ENCODE results near the gene COX14.
"Not testable (repeated sequence)": the region's sequence is repeated elsewhere in the genome, so short reads cannot be mapped to it uniquely, and the experiment has no call there.

COX14 gene

GRCh38 chr12:50107416-50108268, 4.4 kb upstream of the COX14 start:
- FAIRE-seq (no peak), DNase-seq (ENCODE audit: insufficient read length, low spot score) (no peak)

- FAIRE-seq (no peak), DNase-seq (ENCODE audit: insufficient read length, low spot score) (no peak)
These were observed 2.7 kb upstream of the COX14 start for GRCh38 chr12:50109319-50109718.

- peak; percentile 66 for DNase-seq (ENCODE audit: insufficient read length, low spot score)
- FAIRE-seq, result peak; percentile 84
These were observed 1.8 kb upstream of the COX14 start for GRCh38 chr12:50110127-50110761.

- FAIRE-seq (no peak), DNase-seq (ENCODE audit: insufficient read length, low spot score) (peak; percentile 23)
These were observed 1.2 kb upstream of the COX14 start for GRCh38 chr12:50110762-50111351.

- FAIRE-seq, result no peak
- no peak for DNase-seq (ENCODE audit: insufficient read length, low spot score)
These were observed 692 bp upstream of the COX14 start for GRCh38 chr12:50111395-50111692.

GRCh38 chr12:50112456-50113218, 601 bp downstream of the COX14 start:
- FAIRE-seq (no peak), DNase-seq (ENCODE audit: insufficient read length, low spot score) (no peak)

- DNase-seq (ENCODE audit: insufficient read length, low spot score) (no peak), FAIRE-seq (no peak)
These were observed 5.1 kb downstream of the COX14 start for GRCh38 chr12:50117057-50117622.

- DNase-seq (ENCODE audit: insufficient read length, low spot score) (no peak), FAIRE-seq (no peak)
These were observed 7.4 kb downstream of the COX14 start for GRCh38 chr12:50119387-50119786.

GRCh38 chr12:50120521-50120920, 8.5 kb downstream of the COX14 start:
- FAIRE-seq (no peak), DNase-seq (ENCODE audit: insufficient read length, low spot score) (no peak)

GRCh38 chr12:50120953-50121352, 8.9 kb downstream of the COX14 start:
- no peak for DNase-seq (ENCODE audit: insufficient read length, low spot score)
- no peak for FAIRE-seq

GRCh38 chr12:50121641-50122040, 9.6 kb downstream of the COX14 start:
- DNase-seq (ENCODE audit: insufficient read length, low spot score), result no peak
- no peak for FAIRE-seq

- no peak for FAIRE-seq
- DNase-seq (ENCODE audit: insufficient read length, low spot score), result no peak
These were observed 11.2 kb downstream of the COX14 start for GRCh38 chr12:50123203-50123602.

GRCh38 chr12:50127546-50127945, 15.5 kb downstream of the COX14 start:
- no peak for FAIRE-seq
- no peak for DNase-seq (ENCODE audit: insufficient read length, low spot score)

GRCh38 chr12:50129290-50129689, 17.3 kb downstream of the COX14 start:
- FAIRE-seq (no peak), DNase-seq (ENCODE audit: insufficient read length, low spot score) (no peak)

- peak; percentile 18 for FAIRE-seq
These were observed 20.6 kb downstream of the COX14 start for GRCh38 chr12:50132505-50133135.

GRCh38 chr12:50142993-50143392, 31.0 kb downstream of the COX14 start:
- no peak for FAIRE-seq
- no peak for DNase-seq (ENCODE audit: insufficient read length, low spot score)

More at GRCh38 chr12:50132505-50133135, 20.6 kb downstream of the COX14 start:
- no peak for DNase-seq (ENCODE audit: insufficient read length, low spot score)

GRCh38 chr12:50145439-50145838, 33.4 kb downstream of the COX14 start:
- no peak for FAIRE-seq
- no peak for DNase-seq (ENCODE audit: insufficient read length, low spot score)

GRCh38 chr12:50147281-50147680, 35.2 kb downstream of the COX14 start:
- DNase-seq (ENCODE audit: insufficient read length, low spot score) (no peak), FAIRE-seq (no peak)

GRCh38 chr12:50148011-50148410, 36.0 kb downstream of the COX14 start:
- not testable (repeated sequence) for DNase-seq (ENCODE audit: insufficient read length, low spot score); FAIRE-seq

GRCh38 chr12:50149311-50149710, 37.3 kb downstream of the COX14 start:
- FAIRE-seq (no peak), DNase-seq (ENCODE audit: insufficient read length, low spot score) (no peak)

Measured in GM19239 (cell line).